HG03097 (cell line): ENCODE results near the gene SMARCB1.

ENCODE experiments used
- ATAC-seq: cut with Tn5 transposase; IDR thresholded peaks from one replicate; pipeline ENCODE4 v1.9.1; 2021; ENCODE audit not compliant: unreplicated experiment, low FRiP score

The SMARCB1 gene

GRCh38 chr22:23801238-23801821, 14.6 kb downstream of the SMARCB1 start:
- ATAC-seq: no peak

GRCh38 chr22:23801886-23802377, 15.2 kb downstream of the SMARCB1 start:
- ATAC-seq: no peak

- no peak for ATAC-seq
These were observed 16.4 kb downstream of the SMARCB1 start for GRCh38 chr22:23803001-23803819.

DNA sequence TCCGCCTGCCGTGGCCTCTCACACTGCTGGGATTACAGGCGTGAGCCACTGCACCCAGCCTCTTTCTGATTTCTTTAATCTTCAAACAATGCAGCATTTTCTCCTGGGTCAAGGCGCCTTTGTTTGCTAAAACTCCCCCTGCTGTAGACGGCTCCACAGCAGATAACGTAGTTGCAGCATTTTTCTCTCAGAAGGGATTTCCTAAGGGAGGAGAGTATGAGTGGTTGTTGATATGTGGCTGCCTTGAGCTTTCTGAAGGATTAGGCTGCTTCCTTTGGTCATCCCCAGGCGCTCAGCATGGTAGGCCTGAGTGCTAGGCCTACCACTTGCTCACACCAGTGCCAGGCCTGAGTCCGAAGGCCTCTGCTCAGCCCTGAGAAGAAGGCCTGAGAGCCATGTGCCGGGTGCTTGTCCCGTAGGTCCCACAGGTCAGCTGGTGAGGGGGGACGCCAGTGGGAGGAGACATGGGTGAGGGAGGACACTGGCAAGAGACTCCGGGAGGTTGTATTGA, 18.1 kb downstream of the SMARCB1 start:
- ATAC-seq: no peak

DNA sequence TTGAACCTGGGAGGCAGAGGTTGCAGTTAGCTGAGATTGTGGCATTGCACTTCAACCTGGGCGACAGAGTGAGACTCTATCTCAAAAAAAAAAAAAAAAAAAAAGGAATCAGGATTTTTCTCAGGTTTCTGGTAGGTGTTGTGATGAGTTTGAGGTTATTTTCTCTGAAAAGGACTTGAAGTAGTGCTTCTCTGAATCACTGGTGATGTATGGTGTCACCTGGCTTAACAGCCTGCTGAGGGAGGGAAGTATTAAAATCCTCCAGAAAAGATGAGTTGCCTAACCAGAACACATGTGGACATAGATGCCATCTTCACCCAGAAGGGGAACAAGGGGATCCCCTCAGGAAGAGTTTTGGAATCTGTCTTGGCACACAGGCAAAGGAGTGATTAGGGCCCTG, 20.1 kb downstream of the SMARCB1 start:
- ATAC-seq: no peak

DNA sequence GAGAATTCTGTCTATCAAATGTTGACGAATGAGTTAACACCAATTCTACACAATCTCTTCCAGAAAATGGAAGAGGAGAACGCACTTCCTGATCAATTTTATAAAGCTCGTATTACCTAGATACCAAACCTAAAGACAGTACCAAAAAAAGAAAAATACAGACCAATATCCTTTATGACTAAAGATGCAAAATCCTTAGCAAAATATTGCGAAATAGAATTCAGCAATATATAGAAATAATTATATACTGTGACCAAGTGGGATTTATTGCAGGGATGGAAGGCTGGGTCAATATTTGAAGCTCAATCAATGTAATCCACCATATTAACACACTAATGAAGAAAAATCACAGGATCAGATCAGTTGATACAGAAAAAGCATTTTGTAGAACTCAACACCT, 25.6 kb downstream of the SMARCB1 start:
- no peak for ATAC-seq

DNA sequence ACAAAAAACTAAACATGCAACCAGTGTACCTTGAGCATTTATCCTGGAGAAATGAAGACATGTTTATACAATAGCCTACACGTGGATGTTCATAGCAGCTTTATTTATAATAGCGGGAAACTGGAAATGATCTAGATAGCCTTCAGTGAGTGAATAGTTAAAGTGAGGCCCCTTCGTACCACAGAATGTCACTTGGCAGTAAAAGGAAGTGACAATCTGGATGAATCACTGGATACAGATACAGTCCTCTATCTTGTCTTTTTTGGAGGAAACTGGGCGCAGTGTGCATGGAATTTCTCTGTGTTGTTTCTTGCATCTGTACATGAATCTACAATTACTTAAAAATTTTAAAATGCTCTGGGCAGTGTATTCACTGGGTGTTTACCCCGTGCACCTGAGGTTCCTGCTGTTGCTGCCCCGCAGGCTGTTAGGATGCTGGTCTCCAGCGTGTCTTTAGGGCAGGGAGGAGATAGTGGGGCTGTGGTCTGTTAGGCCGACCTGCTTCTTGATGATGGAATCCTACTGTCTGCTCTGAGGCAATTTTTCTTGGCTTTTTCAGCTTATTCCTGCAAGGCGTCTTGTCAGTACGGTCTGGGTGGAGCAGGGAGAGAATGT, 28.9 kb downstream of the SMARCB1 start:
- no peak for ATAC-seq

DNA sequence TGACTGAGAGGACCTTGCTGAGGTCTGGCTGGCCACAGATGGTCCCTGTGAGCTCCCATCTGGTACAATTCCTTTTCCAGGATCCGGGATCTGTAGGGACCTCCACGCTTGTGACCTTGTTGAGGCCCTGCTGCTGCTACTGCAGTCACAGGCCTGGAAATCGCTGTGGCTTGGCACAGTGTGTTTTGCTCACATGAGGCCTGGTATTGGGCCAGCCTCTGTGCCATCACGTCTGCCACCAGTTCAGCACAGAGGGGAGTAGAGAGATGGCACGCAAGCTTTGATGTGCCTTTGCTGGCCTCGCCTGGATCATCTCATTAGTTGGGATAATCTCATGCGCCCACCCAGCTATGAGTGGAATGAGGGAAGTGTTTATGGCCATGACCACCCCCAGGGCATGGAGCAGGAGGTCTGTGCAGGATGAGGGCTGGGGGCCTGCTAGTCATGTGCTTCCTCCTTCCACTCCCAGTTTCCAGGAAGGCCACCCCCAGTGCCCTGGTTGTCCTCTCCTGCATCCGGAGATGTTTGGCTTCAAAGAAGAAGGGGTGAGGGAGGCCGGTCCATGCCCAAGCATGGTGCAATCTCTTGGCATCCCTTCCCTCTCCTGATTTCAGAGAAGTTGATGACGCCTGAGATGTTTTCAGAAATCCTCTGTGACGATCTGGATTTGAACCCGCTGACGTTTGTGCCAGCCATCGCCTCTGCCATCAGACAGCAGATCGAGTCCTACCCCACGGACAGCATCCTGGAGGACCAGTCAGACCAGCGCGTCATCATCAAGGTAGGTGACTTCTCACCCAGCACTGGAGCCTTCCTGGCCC, 29.6 kb downstream of the SMARCB1 start:
- ATAC-seq: no peak

GRCh38 chr22:23817146-23817545, 30.4 kb downstream of the SMARCB1 start:
- ATAC-seq: no peak

GRCh38 chr22:23818541-23818940, 31.8 kb downstream of the SMARCB1 start:
- no peak for ATAC-seq

- no peak for ATAC-seq
These were observed 34.0 kb downstream of the SMARCB1 start for GRCh38 chr22:23820748-23821211.

DNA sequence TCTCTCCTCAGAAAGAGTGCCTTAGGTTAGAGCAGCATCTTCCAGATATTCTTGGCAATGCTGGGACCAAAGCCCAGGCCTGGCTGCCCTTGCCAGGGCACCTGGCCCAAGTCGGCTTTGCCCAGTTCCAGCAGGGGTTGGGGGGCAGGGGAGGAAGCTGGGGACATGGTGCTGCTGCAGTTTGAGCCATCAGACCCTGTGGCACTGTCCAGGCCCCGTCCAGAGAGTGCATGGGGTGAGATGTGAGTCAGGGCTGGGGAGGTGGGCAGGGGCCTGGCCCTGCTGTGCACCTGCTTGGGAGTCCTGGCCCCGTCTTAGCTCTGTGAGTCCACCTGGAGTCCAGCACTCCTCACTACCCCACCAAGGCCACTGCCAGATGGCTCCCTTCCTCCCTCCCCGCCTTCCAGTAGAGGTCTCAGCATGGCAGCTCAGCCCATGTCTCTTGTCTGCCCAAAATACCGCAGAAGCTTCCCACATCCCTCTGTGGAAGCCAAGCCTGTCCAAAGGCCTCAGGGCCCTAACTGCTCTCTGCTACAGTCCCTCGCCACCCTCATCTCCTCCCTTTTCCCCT, 35.4 kb downstream of the SMARCB1 start:
- ATAC-seq: no peak

DNA sequence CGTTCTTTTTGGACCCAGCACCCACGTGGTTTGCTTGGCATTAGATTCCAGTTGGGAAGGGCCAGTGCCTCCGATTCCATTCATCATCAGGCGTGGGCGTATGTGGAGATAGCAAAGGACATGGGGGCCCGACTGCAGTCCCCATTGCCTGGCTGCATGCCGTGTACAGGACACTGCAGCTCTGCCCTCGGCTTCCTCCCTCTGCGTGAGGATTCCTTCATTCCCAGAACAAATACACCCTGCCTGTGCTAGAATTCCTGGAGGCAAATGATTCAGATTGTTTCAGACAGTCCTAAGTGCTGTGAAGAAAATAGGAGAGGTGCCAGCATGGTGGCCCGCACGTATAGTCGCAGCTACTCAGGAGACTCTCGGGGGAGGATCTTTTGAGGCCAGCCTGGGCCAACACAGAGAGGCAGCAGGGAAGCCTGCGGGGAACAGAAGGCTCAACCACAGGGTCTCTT, 36.6 kb downstream of the SMARCB1 start:
- no peak for ATAC-seq

- ATAC-seq: no peak
These were observed 37.9 kb downstream of the SMARCB1 start for GRCh38 chr22:23824476-23825245.

DNA sequence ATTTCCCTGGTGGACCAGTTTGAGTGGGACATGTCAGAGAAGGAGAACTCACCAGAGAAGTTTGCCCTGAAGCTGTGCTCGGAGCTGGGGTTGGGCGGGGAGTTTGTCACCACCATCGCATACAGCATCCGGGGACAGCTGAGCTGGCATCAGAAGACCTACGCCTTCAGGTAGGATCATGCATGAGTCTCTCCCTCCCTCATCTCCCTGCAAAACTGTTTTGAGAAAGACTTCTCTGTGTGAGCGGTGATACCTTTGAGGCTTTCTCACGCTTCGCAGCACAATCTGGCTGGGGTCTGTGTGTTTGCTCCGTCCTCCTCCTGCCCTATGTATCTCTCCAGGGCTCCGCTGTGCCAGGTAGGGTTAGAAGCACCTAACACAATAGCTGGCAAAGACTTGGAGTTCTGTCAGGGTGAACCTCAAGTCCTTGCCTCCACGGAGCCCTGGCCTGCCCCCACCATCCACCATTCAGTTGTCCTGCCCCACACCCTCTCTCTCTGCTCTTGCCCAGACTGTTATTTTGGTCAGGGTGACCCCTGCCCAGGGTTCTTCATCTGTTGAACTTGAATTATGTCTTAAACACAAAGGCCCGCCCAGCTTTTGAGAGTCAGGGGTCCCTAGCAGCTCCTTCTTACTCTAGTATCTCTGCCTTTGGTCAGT, 38.6 kb downstream of the SMARCB1 start:
- ATAC-seq: no peak

- no peak for ATAC-seq
These were observed 40.0 kb downstream of the SMARCB1 start for GRCh38 chr22:23826510-23827350.

DNA sequence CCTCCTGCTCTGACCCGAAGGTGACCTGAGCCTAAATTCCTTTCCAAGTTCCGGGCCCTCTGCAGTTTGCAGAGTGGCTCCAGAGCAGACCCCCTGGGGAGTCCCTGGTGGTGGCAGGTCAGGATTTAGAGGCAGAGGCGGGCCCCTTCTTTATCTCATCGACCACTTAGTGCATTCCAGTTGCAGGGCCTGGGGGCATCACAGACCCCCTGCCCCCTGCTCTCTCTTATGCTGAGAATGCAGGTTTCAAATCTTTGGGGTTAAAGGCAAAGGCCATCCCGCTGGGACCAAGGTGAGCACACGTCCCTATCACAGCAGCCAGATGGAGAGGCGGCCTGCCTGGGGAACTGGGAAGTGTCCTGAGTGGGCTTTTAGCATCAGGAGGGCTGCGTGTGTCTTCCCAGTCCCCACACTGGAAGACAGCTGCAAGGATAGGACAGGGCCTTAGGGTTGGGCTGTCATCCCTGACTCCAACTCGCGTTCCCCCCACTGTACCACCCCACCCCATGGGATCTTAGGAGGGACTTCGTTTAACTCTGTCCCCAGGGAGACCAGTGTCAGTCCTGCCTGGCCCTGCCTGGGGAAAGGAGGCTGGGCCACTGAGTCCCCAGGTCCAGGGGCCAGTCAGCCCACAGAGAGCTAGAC, 40.7 kb downstream of the SMARCB1 start:
- no peak for ATAC-seq
